GM23338 (cell line): ENCODE data around the gene DCAF8L1. TPM values are rescaled to one million over a fixed set of nuclear protein-coding genes. Genes with fewer than 3 reads are reported as not detected.

Source experiments
- ATAC-seq: fragments of 200-7000 bp; cut with Tn5 transposase; 3 replicates; pipeline ENCODE4 v1.9.1; 2020
- DNase-seq: peaks from one replicate; pipeline ENCODE4 v3.0.0-alpha.2; 2015; ENCODE audit warnings: low spot score
- H2AFZ ChIP-seq: fragments of 200-600 bp; sonication (generic); 2 replicates; pipeline ENCODE4 v1.8.0; 2016; ENCODE audit warnings: antibody characterized with exemption, mild to moderate bottlenecking, moderate library complexity
- H3F3A ChIP-seq: fragments of 200-600 bp; sonication (generic); replicated peaks from 2 replicates; pipeline ENCODE4 v1.8.0; 2017; ENCODE audit warnings: antibody characterized with exemption, mixed run types, low read depth
- H3K27ac ChIP-seq: fragments of 200-600 bp; sonication (generic); 2 replicates; pipeline ENCODE4 v1.6.1; 2016; ENCODE audit warnings: low read depth
- H3K27me3 ChIP-seq: fragments of 200-600 bp; sonication (generic); 2 replicates; pipeline ENCODE4 v1.8.0; 2016; ENCODE audit warnings: mild to moderate bottlenecking, mixed run types, moderate library complexity; ENCODE audit not compliant: insufficient read depth
- H3K36me3 ChIP-seq: fragments of 200-600 bp; sonication (generic); 2 replicates; pipeline ENCODE4 v1.8.0; 2016; ENCODE audit warnings: mild to moderate bottlenecking; ENCODE audit not compliant: insufficient read depth
- H3K4me1 ChIP-seq: fragments of 200-600 bp; sonication (generic); 2 replicates; pipeline ENCODE4 v1.8.0; 2016; ENCODE audit warnings: mild to moderate bottlenecking, moderate library complexity; ENCODE audit not compliant: insufficient read depth
- H3K4me2 ChIP-seq: fragments of 200-600 bp; sonication (generic); 2 replicates; pipeline ENCODE4 v1.7.1; 2017; ENCODE audit warnings: mixed run types
- H3K4me3 ChIP-seq: fragments of 200-600 bp; sonication (generic); 2 replicates; pipeline ENCODE4 v1.6.1; 2016; ENCODE audit warnings: mixed run types
- H3K79me2 ChIP-seq: fragments of 200-600 bp; sonication (generic); replicated peaks from 2 replicates; pipeline ENCODE4 v1.8.0; 2017; ENCODE audit warnings: mild to moderate bottlenecking; ENCODE audit not compliant: insufficient read depth
- H3K9me2 ChIP-seq: fragments of 200-600 bp; sonication (generic); 2 replicates; pipeline ENCODE4 v1.8.0; 2017; ENCODE audit not compliant: insufficient read depth
- H4K20me1 ChIP-seq: fragments of 200-600 bp; sonication (generic); replicated peaks from 2 replicates; pipeline ENCODE4 v1.8.0; 2017; ENCODE audit warnings: mild to moderate bottlenecking; ENCODE audit not compliant: insufficient read depth
- H3K27ac Mint-ChIP-seq: 2 replicates; pipeline ENCODE4 v1.8.0; 2020; ENCODE audit warnings: inconsistent platforms, mild to moderate bottlenecking, moderate library complexity, mixed read lengths
- H3K27me3 Mint-ChIP-seq: 3 replicates; pipeline ENCODE4 v1.8.0; 2022; ENCODE audit warnings: low read depth, mild to moderate bottlenecking, moderate library complexity, mixed read lengths, inconsistent platforms; ENCODE audit not compliant: insufficient read depth, poor library complexity
- H3K36me3 Mint-ChIP-seq: 3 replicates; pipeline ENCODE4 v1.8.0; 2021; ENCODE audit warnings: low read depth, mild to moderate bottlenecking, inconsistent platforms, moderate library complexity, mixed read lengths
- H3K4me1 Mint-ChIP-seq: 3 replicates; pipeline ENCODE4 v1.8.0; 2020; ENCODE audit warnings: mild to moderate bottlenecking, inconsistent platforms, mixed read lengths
- H3K4me3 Mint-ChIP-seq: 3 replicates; pipeline ENCODE4 v1.8.0; 2021; ENCODE audit warnings: moderate library complexity, mild to moderate bottlenecking, inconsistent platforms, mixed read lengths
- H3K9me3 Mint-ChIP-seq: 3 replicates; pipeline ENCODE4 v1.8.0; 2020; ENCODE audit warnings: moderate library complexity, mild to moderate bottlenecking, inconsistent platforms, mixed read lengths
- CREB1 ChIP-seq: fragments of 250-450 bp; sonication (Bioruptor Pico); IDR thresholded peaks from 2 replicates; pipeline ENCODE4 v1.5.0; 2020; ENCODE audit warnings: low read depth, mild to moderate bottlenecking, moderate library complexity
- JUNB ChIP-seq: IDR thresholded peaks from one replicate; pipeline ENCODE4 v1.6.1; 2016; ENCODE audit warnings: antibody characterized with exemption; ENCODE audit not compliant: unreplicated experiment
- NANOG ChIP-seq: IDR thresholded peaks from 2 replicates; pipeline ENCODE4 v1.6.1; 2016; ENCODE audit warnings: antibody characterized with exemption, borderline replicate concordance
- POLR2AphosphoS5 ChIP-seq: IDR thresholded peaks from 2 replicates; pipeline ENCODE4 v1.6.1; 2016; ENCODE audit warnings: antibody characterized with exemption, low read depth
- REST ChIP-seq: IDR thresholded peaks from one replicate; pipeline ENCODE4 v1.6.1; 2018; ENCODE audit warnings: antibody characterized with exemption; ENCODE audit not compliant: unreplicated experiment
- STAT1 ChIP-seq: IDR thresholded peaks from one replicate; pipeline ENCODE4 v1.6.1; 2016; ENCODE audit warnings: antibody characterized with exemption; ENCODE audit not compliant: unreplicated experiment
- ZNF331 ChIP-seq: fragments of 250-450 bp; sonication (Bioruptor Pico); IDR thresholded peaks from 2 replicates; pipeline ENCODE4 v1.5.0; 2020; ENCODE audit warnings: low read depth, mild to moderate bottlenecking, moderate library complexity
- ZNF462 ChIP-seq: fragments of 250-450 bp; sonication (Bioruptor Pico); IDR thresholded peaks from 2 replicates; pipeline ENCODE4 v1.5.0; 2020; ENCODE audit warnings: mild to moderate bottlenecking, moderate library complexity
- polyA plus RNA-seq: library from polyadenylated mRNA; unstranded; fragments of >200 nt; fragmentation: Nextera tagmentation; extraction: Ambion mirVana; gene quantifications from 2 replicates; pipeline ENCODE4 v1.2.1, GENCODE V29; 2016
- total RNA-seq: library from RNA; depleted of rRNA; stranded (reverse); fragments of >200 nt; shearing (Covaris generic); gene quantifications from 2 replicates; pipeline ENCODE4 v1.2.3, GENCODE V29; 2014
- TF ChIP-seq, protein P1 (sequence below): IDR thresholded peaks from 2 replicates; pipeline ENCODE4 v1.6.1; 2016; ENCODE audit warnings: antibody characterized with exemption
- TF ChIP-seq, protein P2 (sequence below), 2 experiments: fragments of 200-600 bp in 1 of 2; sonication (generic) in 1 of 2; conservative IDR thresholded peaks; 2 replicates each; pipeline versions ENCODE4 v1.5.1 to v1.6.1; 2016 to 2017; ENCODE audit warnings: antibody characterized with exemption in 2 of 2, low read depth in 2 of 2, mild to moderate bottlenecking in 2 of 2, moderate library complexity in 1 of 2

DCAF8L1 gene
- total and polyA plus RNA-seq, 2 experiments from 2014 or later, result not detected

GRCh38 chrX:28010875-28011274, 29.6 kb upstream of the DCAF8L1 start:
- no peaks in the 10 kb centered on the region for H3K36me3 Mint-ChIP-seq
- Histone ChIP-seq H3K79me2 (no peaks in the 10 kb centered on the region), H3K4me1 (no peaks in the 10 kb centered on the region), H3F3A (no peaks in the 10 kb centered on the region), H3K9me2 (no peaks in the 10 kb centered on the region), H3K27me3 (no peaks in the 10 kb centered on the region), H4K20me1 (no peaks in the 10 kb centered on the region), H3K27ac (no peak overlapping the region), H3K4me3 (no peak overlapping the region), H3K36me3 (no peaks in the 10 kb centered on the region), H2AFZ (no peak overlapping the region), H3K4me2 (no peak overlapping the region)
- DNase-seq (no peak), ATAC-seq (no peak)
- TF ChIP-seq, protein P1, sequence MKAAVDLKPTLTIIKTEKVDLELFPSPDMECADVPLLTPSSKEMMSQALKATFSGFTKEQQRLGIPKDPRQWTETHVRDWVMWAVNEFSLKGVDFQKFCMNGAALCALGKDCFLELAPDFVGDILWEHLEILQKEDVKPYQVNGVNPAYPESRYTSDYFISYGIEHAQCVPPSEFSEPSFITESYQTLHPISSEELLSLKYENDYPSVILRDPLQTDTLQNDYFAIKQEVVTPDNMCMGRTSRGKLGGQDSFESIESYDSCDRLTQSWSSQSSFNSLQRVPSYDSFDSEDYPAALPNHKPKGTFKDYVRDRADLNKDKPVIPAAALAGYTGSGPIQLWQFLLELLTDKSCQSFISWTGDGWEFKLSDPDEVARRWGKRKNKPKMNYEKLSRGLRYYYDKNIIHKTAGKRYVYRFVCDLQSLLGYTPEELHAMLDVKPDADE, result no peak
- no peaks in the 10 kb centered on the region for H3K4me1 Mint-ChIP-seq
- no peak overlapping the region for H3K27ac Mint-ChIP-seq
- H3K4me3 Mint-ChIP-seq, result no peak overlapping the region
- H3K27me3 Mint-ChIP-seq, result no peaks in the 10 kb centered on the region
- no peaks in the 10 kb centered on the region for H3K9me3 Mint-ChIP-seq

DNA sequence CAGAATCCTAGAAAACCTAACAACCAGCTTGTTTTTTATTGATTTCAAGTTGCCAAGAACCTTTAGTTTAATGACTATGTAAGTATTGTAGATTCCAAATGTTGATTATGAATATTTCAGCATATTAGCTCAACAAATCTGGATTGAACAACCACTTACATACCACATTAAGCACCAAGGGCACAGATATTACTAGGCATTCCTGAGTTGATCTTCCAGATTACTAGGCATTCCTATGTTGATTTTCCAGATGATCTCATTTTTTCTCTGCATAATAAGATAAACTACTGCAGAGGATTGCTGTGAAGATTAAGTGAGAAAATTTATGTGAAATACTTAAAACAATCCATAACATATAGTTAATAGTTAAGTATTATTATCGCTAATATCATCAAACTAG, 17.4 kb upstream of the DCAF8L1 start:
- no peak for ATAC-seq
- H3K9me3 Mint-ChIP-seq, result no peaks in the 10 kb centered on the region
- H3K4me1 Mint-ChIP-seq, result peaks cover 3% of the 10 kb centered on the region; the same call in 1 of the 3 replicates
- H3K27me3 ChIP-seq, result no peaks in the 10 kb centered on the region
- H3K4me3 Mint-ChIP-seq, result no peak overlapping the region
- H2AFZ ChIP-seq, result no peak overlapping the region
- H3K36me3 ChIP-seq, result no peaks in the 10 kb centered on the region
- peaks cover 1% of the 10 kb centered on the region for H3K27me3 Mint-ChIP-seq
- H3K36me3 Mint-ChIP-seq, result no peaks in the 10 kb centered on the region
- no peak overlapping the region for H3K27ac Mint-ChIP-seq
- H3K27ac ChIP-seq, result no peak overlapping the region
- no peaks in the 10 kb centered on the region for H3K79me2 ChIP-seq
- no peaks in the 10 kb centered on the region for H3F3A ChIP-seq
- no peaks in the 10 kb centered on the region for H3K9me2 ChIP-seq
- H4K20me1 ChIP-seq, result no peaks in the 10 kb centered on the region
- H3K4me2 ChIP-seq, result no peak overlapping the region
- no peak for DNase-seq
- no peaks in the 10 kb centered on the region for H3K4me1 ChIP-seq
- H3K4me3 ChIP-seq, result no peak overlapping the region
- TF ChIP-seq ZNF331 (CRISPR knock-in tag) (no peak), POLR2AphosphoS5 (no peak), NANOG (no peak), STAT1 (no peak), CREB1 (CRISPR knock-in tag) (no peak), ZNF462 (CRISPR knock-in tag) (no peak), JUNB (no peak), REST (no peak)
- TF ChIP-seq, protein P2, sequence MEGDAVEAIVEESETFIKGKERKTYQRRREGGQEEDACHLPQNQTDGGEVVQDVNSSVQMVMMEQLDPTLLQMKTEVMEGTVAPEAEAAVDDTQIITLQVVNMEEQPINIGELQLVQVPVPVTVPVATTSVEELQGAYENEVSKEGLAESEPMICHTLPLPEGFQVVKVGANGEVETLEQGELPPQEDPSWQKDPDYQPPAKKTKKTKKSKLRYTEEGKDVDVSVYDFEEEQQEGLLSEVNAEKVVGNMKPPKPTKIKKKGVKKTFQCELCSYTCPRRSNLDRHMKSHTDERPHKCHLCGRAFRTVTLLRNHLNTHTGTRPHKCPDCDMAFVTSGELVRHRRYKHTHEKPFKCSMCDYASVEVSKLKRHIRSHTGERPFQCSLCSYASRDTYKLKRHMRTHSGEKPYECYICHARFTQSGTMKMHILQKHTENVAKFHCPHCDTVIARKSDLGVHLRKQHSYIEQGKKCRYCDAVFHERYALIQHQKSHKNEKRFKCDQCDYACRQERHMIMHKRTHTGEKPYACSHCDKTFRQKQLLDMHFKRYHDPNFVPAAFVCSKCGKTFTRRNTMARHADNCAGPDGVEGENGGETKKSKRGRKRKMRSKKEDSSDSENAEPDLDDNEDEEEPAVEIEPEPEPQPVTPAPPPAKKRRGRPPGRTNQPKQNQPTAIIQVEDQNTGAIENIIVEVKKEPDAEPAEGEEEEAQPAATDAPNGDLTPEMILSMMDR (conservative IDR thresholded peaks at IDR 0.05; ENCODE audit: low read depth in 2 of 2), result no peak
